AG09319 (cell line): ENCODE measurements around the gene CCDC78.
"Not testable (repeated sequence)": the region's sequence is repeated elsewhere in the genome, so short reads cannot be mapped to it uniquely, and the experiment has no call there.

Experiments used
- DNase-seq: peaks from one replicate; pipeline ENCODE4 v3.0.0-alpha.2; 2010; ENCODE audit warnings: low read depth; ENCODE audit errors: extremely low read depth
- TF ChIP-seq, protein P1 (sequence below): IDR thresholded peaks from 2 replicates; pipeline ENCODE4 v1.5.1; 2011; ENCODE audit warnings: low read depth, mild to moderate bottlenecking, inconsistent platforms, low read length, moderate library complexity

Gene CCDC78

DNA sequence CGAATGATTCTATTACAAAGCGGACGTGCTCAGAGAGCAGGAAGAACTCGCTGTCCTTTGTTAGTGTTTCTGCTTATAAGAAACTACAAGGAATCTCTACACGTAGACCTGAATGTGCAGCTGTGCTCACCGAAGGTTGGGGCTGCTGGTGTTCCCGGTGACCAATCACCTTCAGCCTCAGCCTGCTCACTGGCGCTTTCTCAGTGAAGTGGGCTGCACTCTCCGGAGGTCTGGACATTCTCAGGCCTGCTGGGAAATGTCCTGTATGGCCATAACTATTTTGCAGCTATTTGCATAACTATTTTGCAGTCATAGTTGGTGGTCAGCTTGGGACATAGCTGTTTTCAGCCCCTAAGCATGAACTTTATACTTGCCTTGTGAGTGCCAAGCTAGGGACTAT lies 24.2 kb upstream of the CCDC78 start:
- no peak for DNase-seq
- TF ChIP-seq, protein P1, sequence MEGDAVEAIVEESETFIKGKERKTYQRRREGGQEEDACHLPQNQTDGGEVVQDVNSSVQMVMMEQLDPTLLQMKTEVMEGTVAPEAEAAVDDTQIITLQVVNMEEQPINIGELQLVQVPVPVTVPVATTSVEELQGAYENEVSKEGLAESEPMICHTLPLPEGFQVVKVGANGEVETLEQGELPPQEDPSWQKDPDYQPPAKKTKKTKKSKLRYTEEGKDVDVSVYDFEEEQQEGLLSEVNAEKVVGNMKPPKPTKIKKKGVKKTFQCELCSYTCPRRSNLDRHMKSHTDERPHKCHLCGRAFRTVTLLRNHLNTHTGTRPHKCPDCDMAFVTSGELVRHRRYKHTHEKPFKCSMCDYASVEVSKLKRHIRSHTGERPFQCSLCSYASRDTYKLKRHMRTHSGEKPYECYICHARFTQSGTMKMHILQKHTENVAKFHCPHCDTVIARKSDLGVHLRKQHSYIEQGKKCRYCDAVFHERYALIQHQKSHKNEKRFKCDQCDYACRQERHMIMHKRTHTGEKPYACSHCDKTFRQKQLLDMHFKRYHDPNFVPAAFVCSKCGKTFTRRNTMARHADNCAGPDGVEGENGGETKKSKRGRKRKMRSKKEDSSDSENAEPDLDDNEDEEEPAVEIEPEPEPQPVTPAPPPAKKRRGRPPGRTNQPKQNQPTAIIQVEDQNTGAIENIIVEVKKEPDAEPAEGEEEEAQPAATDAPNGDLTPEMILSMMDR: no peak

DNA sequence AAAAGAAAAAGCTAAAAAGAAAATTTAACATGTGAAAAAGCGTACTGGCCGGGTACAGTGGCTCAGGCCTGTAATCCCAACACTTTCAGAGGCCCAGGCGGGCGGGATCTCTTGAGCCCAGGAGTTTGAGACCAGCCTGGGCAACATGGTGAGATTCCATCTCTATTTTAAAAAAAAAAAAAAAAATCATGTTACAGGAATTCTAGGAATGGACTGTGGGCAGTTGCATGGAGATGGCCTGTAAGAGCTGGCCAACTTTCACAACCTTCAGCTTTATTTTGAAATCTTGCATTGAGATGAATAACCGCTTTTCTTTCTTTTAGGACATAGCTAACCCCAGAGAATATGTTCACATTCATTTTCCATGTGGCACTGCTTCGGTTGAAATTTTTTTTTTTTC lies 22.8 kb upstream of the CCDC78 start:
- peak; percentile 60 for DNase-seq
- TF ChIP-seq, protein P1: no peak

DNA sequence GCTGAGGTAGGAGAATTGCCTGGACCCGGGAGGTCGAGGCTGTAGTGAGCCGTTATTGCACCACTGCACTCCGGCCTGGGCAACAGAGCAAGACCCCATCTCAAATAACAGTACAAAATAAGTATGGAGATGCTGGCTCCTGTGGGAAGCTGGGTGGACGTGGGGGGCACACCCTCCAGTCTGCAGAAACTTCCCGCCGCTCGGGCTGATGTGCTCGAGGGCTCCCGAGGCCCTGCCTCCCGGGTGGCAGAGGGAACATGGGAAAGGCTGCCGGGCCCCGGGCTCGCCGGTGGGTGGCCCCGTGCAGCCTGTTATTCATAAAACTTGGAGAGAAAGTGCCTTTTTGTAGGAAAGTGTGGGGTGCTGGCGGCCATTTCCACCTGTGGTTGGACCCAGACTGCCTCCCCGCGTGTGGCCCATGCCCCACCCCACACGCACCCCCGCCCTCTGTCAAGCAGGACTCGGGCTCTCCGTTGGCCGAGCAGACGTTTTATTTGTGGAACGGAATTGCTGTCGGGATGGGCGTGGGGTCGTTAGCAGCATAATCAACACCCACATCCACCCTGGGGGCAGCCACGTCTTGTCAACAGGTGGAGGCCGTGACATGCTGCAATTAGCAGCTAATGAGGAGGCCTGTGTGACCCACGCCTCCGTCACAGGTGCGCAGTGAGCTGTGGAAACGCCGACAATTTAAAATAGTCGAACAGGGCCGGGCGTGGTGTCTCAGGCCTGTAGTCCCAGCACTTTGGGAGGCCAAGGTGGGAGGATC lies 21.9 kb upstream of the CCDC78 start:
- no peak for DNase-seq
- TF ChIP-seq, protein P1: no peak

DNA sequence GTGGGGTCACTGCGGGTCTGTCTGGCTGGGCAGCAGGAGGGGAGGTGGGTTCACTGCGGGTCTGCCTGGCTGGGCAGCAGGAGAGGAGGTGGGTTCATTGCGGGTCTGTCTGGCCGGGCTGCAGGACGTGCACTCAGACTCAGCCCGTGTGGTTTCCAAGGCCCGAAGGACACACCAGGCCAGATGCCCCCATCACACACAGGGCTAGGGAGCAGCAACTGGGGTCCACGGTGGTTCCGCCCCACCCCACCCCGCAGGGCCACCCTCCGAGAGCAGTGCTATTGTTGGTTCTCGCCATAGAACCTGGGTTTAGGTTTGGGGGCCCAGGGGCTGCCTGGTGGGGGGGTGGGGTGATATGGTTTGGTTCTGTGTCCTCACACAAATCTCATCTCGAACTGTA lies 20.4 kb upstream of the CCDC78 start:
- DNase-seq: no peak
- TF ChIP-seq, protein P1: no peak

DNA sequence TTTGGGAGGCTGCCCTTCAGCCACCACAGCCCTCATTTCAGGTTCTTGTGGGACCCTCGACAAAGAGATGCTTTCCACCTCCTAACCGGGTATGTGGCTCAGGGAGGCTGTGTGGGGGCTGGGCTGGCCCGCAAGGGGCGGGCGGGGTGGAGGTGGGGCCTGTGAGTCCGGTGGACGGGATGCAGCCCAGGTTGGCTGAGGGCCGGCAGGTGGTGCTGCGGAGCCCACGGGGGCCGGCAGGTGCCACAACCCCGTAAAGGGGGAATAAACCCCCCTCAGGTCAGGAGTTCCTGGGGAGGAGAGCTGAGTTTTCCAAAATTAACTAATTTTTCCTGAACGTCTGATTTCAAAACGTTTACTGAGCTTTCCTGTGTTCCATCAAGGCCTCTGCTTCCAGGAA lies 19.5 kb upstream of the CCDC78 start:
- TF ChIP-seq, protein P1: peak; percentile 7
- DNase-seq: no peak

DNA sequence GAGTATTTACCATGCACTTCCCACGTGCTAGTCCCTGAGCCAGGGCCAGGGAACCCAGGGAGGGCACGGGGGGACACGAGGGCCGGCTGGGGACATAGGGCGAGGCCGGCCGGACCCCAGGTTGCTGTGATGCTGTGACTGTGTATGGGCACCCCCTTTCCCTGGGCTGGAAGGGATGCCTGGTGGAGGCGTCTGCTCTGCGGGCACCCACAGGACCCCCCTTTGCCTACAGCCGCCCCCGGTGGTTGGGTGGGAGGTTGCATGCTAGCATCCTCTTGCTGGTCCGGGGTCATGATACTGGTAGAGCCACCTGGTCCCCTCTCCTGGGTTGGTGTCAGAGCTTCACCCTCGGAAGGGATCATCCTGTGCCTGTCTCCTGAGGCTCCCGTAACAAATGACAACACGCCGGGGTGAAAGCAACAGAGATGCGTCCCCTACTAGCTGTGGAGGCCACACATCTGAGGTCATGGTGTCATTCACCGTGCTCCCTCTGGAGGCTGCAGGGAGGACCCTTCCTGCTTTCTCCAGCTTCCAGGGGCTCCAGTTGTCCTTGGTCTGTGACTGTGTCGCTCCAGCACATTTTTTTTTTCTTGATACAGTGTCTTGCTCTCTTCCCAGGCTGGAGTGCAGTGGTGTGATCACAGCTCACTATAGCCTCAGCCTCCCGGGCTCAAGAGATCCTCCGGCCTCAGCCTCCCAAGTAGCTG lies 17.7 kb upstream of the CCDC78 start:
- TF ChIP-seq, protein P1: no peak; the same call in 1 of the 2 replicates
- no peak for DNase-seq

DNA sequence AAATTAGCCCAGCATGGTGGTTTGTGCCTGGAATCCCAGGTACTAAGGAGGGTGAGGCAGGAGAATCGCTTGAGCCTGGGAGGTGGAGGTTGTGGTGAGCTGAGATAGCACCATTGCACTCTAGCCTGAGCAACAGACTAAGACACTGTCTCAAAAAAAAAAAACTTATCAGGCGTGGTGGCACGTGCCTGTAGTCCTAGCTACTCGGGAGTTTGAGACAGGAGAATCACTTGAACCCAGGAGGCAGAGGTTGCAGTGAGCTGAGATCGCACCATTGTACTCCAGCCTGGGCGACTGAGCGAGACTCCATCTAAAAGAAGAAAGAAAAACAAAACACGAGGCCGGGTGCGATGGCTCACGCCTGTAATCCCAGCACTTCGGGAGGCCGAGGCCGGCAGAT lies 16.7 kb upstream of the CCDC78 start:
- DNase-seq: not testable (repeated sequence)
